H9 (cell line): ENCODE results near the gene ERBIN. TPM values are rescaled to one million over a fixed set of nuclear protein-coding genes. Genes with fewer than 3 reads are reported as not detected.

ENCODE experiments used
- DNase-seq: peaks from one replicate; pipeline ENCODE4 v3.0.0-alpha.2; 2017
- H2AFZ ChIP-seq: one replicate; pipeline ENCODE4 v1.6.1; 2013; ENCODE audit warnings: mild to moderate bottlenecking, low read length, control low read depth, moderate library complexity
- H2AK5ac ChIP-seq: 2 replicates; pipeline ENCODE4 v1.6.1; 2013; ENCODE audit warnings: low read length, control low read depth, mixed read lengths; ENCODE audit not compliant: insufficient read length
- H2BK120ac ChIP-seq: one replicate; pipeline ENCODE4 v1.6.1; 2013; ENCODE audit warnings: low read depth, mild to moderate bottlenecking, low read length, control low read depth, inconsistent platforms; ENCODE audit not compliant: poor library complexity, severe bottlenecking
- H2BK12ac ChIP-seq: 2 replicates; pipeline ENCODE4 v1.6.1; 2013; ENCODE audit warnings: low read length, control low read depth, mixed read lengths, low read depth; ENCODE audit not compliant: insufficient read length
- H2BK15ac ChIP-seq: 2 replicates; pipeline ENCODE4 v1.6.1; 2013; ENCODE audit warnings: low read depth, low read length, control low read depth
- H2BK20ac ChIP-seq: one replicate; pipeline ENCODE4 v1.6.1; 2013; ENCODE audit warnings: low read depth, mild to moderate bottlenecking, low read length, control low read depth, inconsistent platforms; ENCODE audit not compliant: poor library complexity, severe bottlenecking
- H2BK5ac ChIP-seq: 2 replicates; pipeline ENCODE4 v1.6.1; 2013; ENCODE audit warnings: low read length, control low read depth, mixed read lengths; ENCODE audit not compliant: insufficient read length
- H3K14ac ChIP-seq: 2 replicates; pipeline ENCODE4 v1.6.1; 2013; ENCODE audit warnings: low read length, control low read depth; ENCODE audit not compliant: insufficient read depth
- H3K18ac ChIP-seq: 2 replicates; pipeline ENCODE4 v1.6.1; 2013; ENCODE audit warnings: low read depth, mild to moderate bottlenecking, mixed read lengths, low read length, control low read depth; ENCODE audit not compliant: insufficient read length
- H3K23ac ChIP-seq: 2 replicates; pipeline ENCODE4 v1.6.1; 2013; ENCODE audit warnings: low read length, control low read depth, mixed read lengths, low read depth; ENCODE audit not compliant: insufficient read length
- H3K23me2 ChIP-seq: 2 replicates; pipeline ENCODE4 v1.6.1; 2013; ENCODE audit warnings: low read depth, mild to moderate bottlenecking, mixed read lengths, low read length, control low read depth; ENCODE audit not compliant: insufficient read length, poor library complexity, severe bottlenecking
- H3K27ac ChIP-seq: 2 replicates; pipeline ENCODE4 v1.5.1; 2013; ENCODE audit warnings: low read length, control low read depth, mixed read lengths, low read depth; ENCODE audit not compliant: insufficient read length
- H3K27me3 ChIP-seq: 2 replicates; pipeline ENCODE4 v1.6.1; 2013; ENCODE audit warnings: low read length, control low read depth, inconsistent platforms; ENCODE audit not compliant: insufficient read depth
- H3K4ac ChIP-seq: 2 replicates; pipeline ENCODE4 v1.6.1; 2013; ENCODE audit warnings: low read depth, mild to moderate bottlenecking, control low read depth, inconsistent platforms, low read length, moderate library complexity
- H3K4me1 ChIP-seq: 2 replicates; pipeline ENCODE4 v1.6.1; 2013; ENCODE audit warnings: low read length, control low read depth, inconsistent platforms; ENCODE audit not compliant: insufficient read depth
- H3K4me2 ChIP-seq: 2 replicates; pipeline ENCODE4 v1.6.1; 2013; ENCODE audit warnings: low read length, control low read depth, mixed read lengths; ENCODE audit not compliant: insufficient read length, insufficient read depth
- H3K56ac ChIP-seq: 2 replicates; pipeline ENCODE4 v1.6.1; 2013; ENCODE audit warnings: low read depth, mild to moderate bottlenecking, mixed read lengths, low read length, control low read depth; ENCODE audit not compliant: insufficient read length
- H3K79me1 ChIP-seq: 2 replicates; pipeline ENCODE4 v1.6.1; 2013; ENCODE audit warnings: low read depth, mild to moderate bottlenecking, moderate library complexity, low read length, control low read depth, inconsistent platforms; ENCODE audit not compliant: insufficient read depth, poor library complexity, severe bottlenecking
- H3K79me2 ChIP-seq: 2 replicates; pipeline ENCODE4 v1.6.1; 2013; ENCODE audit warnings: low read length, control low read depth, inconsistent platforms; ENCODE audit not compliant: insufficient read depth
- H3K9ac ChIP-seq: 2 replicates; pipeline ENCODE4 v1.6.1; 2013; ENCODE audit warnings: low read length, control low read depth, mixed read lengths; ENCODE audit not compliant: insufficient read length; ENCODE audit errors: extremely low read depth
- H3K9me3 ChIP-seq: one replicate; pipeline ENCODE4 v1.6.1; 2013; ENCODE audit warnings: low read depth, low read length, inconsistent platforms; ENCODE audit not compliant: control insufficient read depth
- H3T11ph ChIP-seq: one replicate; pipeline ENCODE4 v1.6.1; 2013; ENCODE audit warnings: mild to moderate bottlenecking, low read length, control low read depth, inconsistent platforms
- H4K20me1 ChIP-seq: one replicate; pipeline ENCODE4 v1.6.1; 2013; ENCODE audit not compliant: control insufficient read depth, insufficient read length, insufficient read depth
- H4K5ac ChIP-seq: 2 replicates; pipeline ENCODE4 v1.6.1; 2013; ENCODE audit warnings: low read depth, mild to moderate bottlenecking, mixed read lengths, low read length, control low read depth; ENCODE audit not compliant: insufficient read length
- H4K8ac ChIP-seq: replicated peaks from 2 replicates; pipeline ENCODE4 v1.6.1; 2013; ENCODE audit warnings: low read length, control low read depth, mixed read lengths, low read depth; ENCODE audit not compliant: insufficient read length
- H4K91ac ChIP-seq: 2 replicates; pipeline ENCODE4 v1.6.1; 2013; ENCODE audit warnings: low read depth, mild to moderate bottlenecking, moderate library complexity, mixed read lengths, low read length, control low read depth; ENCODE audit not compliant: insufficient read length
- H3K27ac Mint-ChIP-seq, 3 experiments: 2 replicates in 2 of 3; 3 replicates in 1 of 3; pipeline ENCODE4 v1.8.0; 2020 to 2021; ENCODE audit warnings: mixed read lengths in 3 of 3, mild to moderate bottlenecking in 1 of 3, moderate library complexity in 1 of 3
- H3K27me3 Mint-ChIP-seq: 2 replicates; pipeline ENCODE4 v1.8.0; 2021; ENCODE audit warnings: low read depth, mild to moderate bottlenecking, moderate library complexity, mixed read lengths
- H3K36me3 Mint-ChIP-seq, 3 experiments: 2 replicates in 2 of 3; 3 replicates in 1 of 3; pipeline ENCODE4 v1.8.0; 2020 to 2021; ENCODE audit warnings: low read depth in 3 of 3, mixed read lengths in 3 of 3; ENCODE audit not compliant: insufficient read depth in 1 of 3
- H3K4me1 Mint-ChIP-seq, 2 experiments: 2 replicates each; pipeline ENCODE4 v1.8.0; 2020; ENCODE audit warnings: mixed read lengths in 2 of 2
- H3K4me3 Mint-ChIP-seq, 2 experiments: 2 replicates in 1 of 2; 3 replicates in 1 of 2; pipeline ENCODE4 v1.8.0; 2020 to 2021; ENCODE audit warnings: mild to moderate bottlenecking in 2 of 2, mixed read lengths in 2 of 2, moderate library complexity in 1 of 2
- H3K9me3 Mint-ChIP-seq, 2 experiments: 2 replicates in 1 of 2; 3 replicates in 1 of 2; pipeline ENCODE4 v1.8.0; 2020; ENCODE audit warnings: mild to moderate bottlenecking in 2 of 2, mixed read lengths in 2 of 2, moderate library complexity in 1 of 2
- WGBS: extraction: QIAGEN DNeasy Blood & Tissue Kit; methylation state at CpG from one replicate; pipeline ENCODE4 v1.1.7; 2013; ENCODE audit warnings: missing lambda C conversion rate, low lambda C conversion rate, mixed read lengths; ENCODE audit not compliant: insufficient read length; ENCODE audit errors: extremely low coverage; 5-methylcytosine and 5-hydroxymethylcytosine counted together
- total RNA-seq: library from RNA; stranded (reverse); gene quantifications from 2 replicates; pipeline ENCODE4 v1.2.1, GENCODE V29; 2021
- TF ChIP-seq, protein P1 (sequence below): fragments of 200-600 bp; sonication (generic); conservative IDR thresholded peaks from 3 replicates; pipeline ENCODE4 v1.8.0; 2021; ENCODE audit warnings: antibody characterized with exemption, mild to moderate bottlenecking

ERBIN gene
- total RNA-seq, 1 experiment from 2014 or later, result 42.9 TPM

DNA sequence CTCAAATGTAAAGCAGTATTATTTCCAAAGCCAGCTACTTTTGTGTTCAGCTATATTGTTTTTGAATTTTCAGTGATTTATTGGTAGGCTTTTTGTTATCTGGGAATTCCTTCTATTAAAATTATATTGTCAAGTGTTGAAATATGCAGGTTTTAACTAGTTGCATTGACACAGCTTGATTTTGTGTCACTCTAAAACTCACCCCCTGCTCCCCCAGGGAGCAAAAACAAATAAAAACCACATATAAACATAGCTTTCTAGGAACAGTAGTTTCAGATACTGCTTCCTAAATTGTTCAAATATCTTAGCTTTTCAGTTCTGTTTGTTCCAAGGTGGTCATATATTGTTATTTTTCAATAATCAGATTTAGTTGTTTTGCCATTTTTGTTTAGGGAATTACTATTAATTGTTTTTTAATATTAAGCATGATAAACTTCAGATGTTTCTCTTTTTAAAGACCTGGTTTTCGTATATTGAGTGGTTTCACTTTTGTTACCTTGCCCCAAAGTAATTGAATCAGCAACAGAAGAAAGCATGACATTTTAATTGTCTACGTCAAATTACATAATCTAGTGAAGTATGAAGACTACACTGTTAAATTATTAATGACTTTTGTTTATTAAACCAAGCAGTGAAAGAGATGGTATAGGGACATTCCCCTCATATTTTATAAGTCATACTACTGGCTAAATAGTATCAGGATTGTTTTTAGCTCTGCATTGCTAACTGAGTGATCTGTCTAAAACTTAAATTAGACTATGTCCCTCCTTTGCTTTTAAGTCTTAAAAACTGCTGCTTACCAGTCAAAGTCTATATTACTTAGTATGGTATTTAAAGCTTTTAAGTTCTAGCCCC is 43.4 kb downstream of the ERBIN start:
- no peak overlapping the region for H2BK120ac ChIP-seq
- no peaks in the 10 kb centered on the region for H3K4me1 ChIP-seq
- no peak overlapping the region for H3K23ac ChIP-seq
- H3K4me3 Mint-ChIP-seq, result no peak overlapping the region
- H3T11ph ChIP-seq, result no peak overlapping the region
- DNase-seq, result no peak
- H2AK5ac ChIP-seq, result no peak overlapping the region
- H4K5ac ChIP-seq, result no peak overlapping the region
- no peak overlapping the region for H3K4ac ChIP-seq
- H4K20me1 ChIP-seq, result no peaks in the 10 kb centered on the region
- peaks cover 25 to 34% of the 10 kb centered on the region in 2 experiments for H3K4me1 Mint-ChIP-seq
- H3K23me2 ChIP-seq, result no peaks in the 10 kb centered on the region
- no peak overlapping the region for H2BK15ac ChIP-seq
- no peaks in the 10 kb centered on the region for H3K9me3 ChIP-seq
- peaks cover 16% of the 10 kb centered on the region for H3K79me1 ChIP-seq
- H3K27ac Mint-ChIP-seq, result peak overlapping the region in 2 of 3 experiments; percentile 15 to 32; a peak in 2 of 7 replicates
- H3K27ac ChIP-seq, result no peak overlapping the region
- peaks cover 10 to 25% (median 20%) of the 10 kb centered on the region in 3 experiments for H3K36me3 Mint-ChIP-seq
- no peak overlapping the region for H2AFZ ChIP-seq
- no peaks in the 10 kb centered on the region for H3K27me3 ChIP-seq
- H3K27me3 Mint-ChIP-seq, result no peaks in the 10 kb centered on the region
- no peak overlapping the region for H4K91ac ChIP-seq
- no peak overlapping the region for H3K56ac ChIP-seq
- no peak overlapping the region for H3K4me2 ChIP-seq
- peaks cover 6 to 9% of the 10 kb centered on the region in 2 experiments; a peak in 3 of 5 replicates for H3K9me3 Mint-ChIP-seq
- TF ChIP-seq, protein P1, sequence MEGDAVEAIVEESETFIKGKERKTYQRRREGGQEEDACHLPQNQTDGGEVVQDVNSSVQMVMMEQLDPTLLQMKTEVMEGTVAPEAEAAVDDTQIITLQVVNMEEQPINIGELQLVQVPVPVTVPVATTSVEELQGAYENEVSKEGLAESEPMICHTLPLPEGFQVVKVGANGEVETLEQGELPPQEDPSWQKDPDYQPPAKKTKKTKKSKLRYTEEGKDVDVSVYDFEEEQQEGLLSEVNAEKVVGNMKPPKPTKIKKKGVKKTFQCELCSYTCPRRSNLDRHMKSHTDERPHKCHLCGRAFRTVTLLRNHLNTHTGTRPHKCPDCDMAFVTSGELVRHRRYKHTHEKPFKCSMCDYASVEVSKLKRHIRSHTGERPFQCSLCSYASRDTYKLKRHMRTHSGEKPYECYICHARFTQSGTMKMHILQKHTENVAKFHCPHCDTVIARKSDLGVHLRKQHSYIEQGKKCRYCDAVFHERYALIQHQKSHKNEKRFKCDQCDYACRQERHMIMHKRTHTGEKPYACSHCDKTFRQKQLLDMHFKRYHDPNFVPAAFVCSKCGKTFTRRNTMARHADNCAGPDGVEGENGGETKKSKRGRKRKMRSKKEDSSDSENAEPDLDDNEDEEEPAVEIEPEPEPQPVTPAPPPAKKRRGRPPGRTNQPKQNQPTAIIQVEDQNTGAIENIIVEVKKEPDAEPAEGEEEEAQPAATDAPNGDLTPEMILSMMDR, result no peak
- H3K18ac ChIP-seq, result no peak overlapping the region
- no peak overlapping the region for H3K9ac ChIP-seq
- no peak overlapping the region for H2BK20ac ChIP-seq
- peaks cover 12% of the 10 kb centered on the region; the same call in 1 of the 2 replicates for H3K79me2 ChIP-seq
- H2BK5ac ChIP-seq, result no peak overlapping the region
- no CpG with 5 or more reads among the region's 2 CpGs for WGBS
- no peak overlapping the region for H2BK12ac ChIP-seq
- no peak overlapping the region for H3K14ac ChIP-seq
- no peak overlapping the region for H4K8ac ChIP-seq
